Upper lobe of right lung (tissue), 1 donor: Measurements from ENCODE around the gene LIN28B. TPM values are rescaled to one million over a fixed set of nuclear protein-coding genes. Genes with fewer than 3 reads are reported as not detected.

ENCODE experiments used
- ATAC-seq: fragments of 200-7000 bp; cut with Tn5 transposase; one replicate; pipeline ENCODE4 v1.9.1; 2020; ENCODE audit warnings: mild to moderate bottlenecking, moderate library complexity
- DNase-seq: peaks from one replicate; pipeline ENCODE4 v3.0.0-alpha.2; 2020
- H3K27ac ChIP-seq: fragments of 200-600 bp; one replicate; pipeline ENCODE4 v1.8.0; 2022
- H3K27me3 ChIP-seq: fragments of 200-600 bp; one replicate; pipeline ENCODE4 v1.8.0; 2022; ENCODE audit warnings: mild to moderate bottlenecking
- H3K36me3 ChIP-seq: fragments of 200-600 bp; one replicate; pipeline ENCODE4 v1.8.0; 2022
- H3K4me1 ChIP-seq: fragments of 200-600 bp; one replicate; pipeline ENCODE4 v1.8.0; 2022
- H3K4me3 ChIP-seq: fragments of 200-600 bp; one replicate; pipeline ENCODE4 v1.8.0; 2022; ENCODE audit warnings: mild to moderate bottlenecking
- H3K9me3 ChIP-seq: fragments of 200-600 bp; one replicate; pipeline ENCODE4 v1.8.0; 2022
- CTCF ChIP-seq: fragments of 200-600 bp; IDR thresholded peaks from one replicate; pipeline ENCODE4 v1.8.0; 2022; ENCODE audit warnings: antibody characterized with exemption
- intact Hi-C: fragments of 100-400 bp; cut with DNase I; formaldehyde crosslinking; loops from one replicate; pipeline ENCODE4 v1.11.0; 2022
- total RNA-seq: library from RNA; stranded (reverse); fragmentation: NEBNext Ultra II Directional; extraction: Animal tissue kit (Norgen Biotek cat#: 25700); gene quantifications from one replicate; pipeline ENCODE4 v1.2.1, GENCODE V29; 2021
- donor health status: DM: no; HTN: yes; CAD: no; lungs with severe emphysema.

LIN28B gene
- total RNA-seq, 1 donor from 2014 or later: not detected

GRCh38 chr6:105041880-105042279 is 85.0 kb downstream of the LIN28B start:
- Histone ChIP-seq H3K4me3 (no peak overlapping the region), H3K4me1 (no peaks in the 10 kb centered on the region), H3K36me3 (no peaks in the 10 kb centered on the region), H3K27me3 (no peaks in the 10 kb centered on the region), H3K27ac (no peak overlapping the region), H3K9me3 (no peaks in the 10 kb centered on the region)
- ATAC-seq: no peak
- intact Hi-C loops: no loop called here
- TF ChIP-seq CTCF: no peak
- no peak for DNase-seq

GRCh38 chr6:105042648-105043047 is 85.7 kb downstream of the LIN28B start:
- intact Hi-C loops: no loop called here
- no peaks in the 10 kb centered on the region for H3K9me3 ChIP-seq
- no peaks in the 10 kb centered on the region for H3K4me1 ChIP-seq
- H3K36me3 ChIP-seq: no peaks in the 10 kb centered on the region
- H3K4me3 ChIP-seq: no peak overlapping the region
- H3K27me3 ChIP-seq: no peaks in the 10 kb centered on the region
- no peak for ATAC-seq
- no peak overlapping the region for H3K27ac ChIP-seq
- DNase-seq: no peak
- TF ChIP-seq CTCF: no peak

- Histone ChIP-seq H3K9me3 (no peaks in the 10 kb centered on the region), H3K4me3 (no peak overlapping the region), H3K27ac (no peak overlapping the region), H3K27me3 (no peaks in the 10 kb centered on the region), H3K4me1 (no peaks in the 10 kb centered on the region), H3K36me3 (no peaks in the 10 kb centered on the region)
- ATAC-seq (no peak), DNase-seq (no peak)
- TF ChIP-seq CTCF: no peak
- intact Hi-C loops: no loop called here
Observed at GRCh38 chr6:105043979-105044378, 87.1 kb downstream of the LIN28B start.

GRCh38 chr6:105045526-105045925 is 88.6 kb downstream of the LIN28B start:
- DNase-seq: no peak
- Histone ChIP-seq H3K9me3 (no peaks in the 10 kb centered on the region), H3K27ac (no peak overlapping the region), H3K4me3 (no peak overlapping the region), H3K4me1 (no peaks in the 10 kb centered on the region), H3K27me3 (no peaks in the 10 kb centered on the region), H3K36me3 (no peaks in the 10 kb centered on the region)
- TF ChIP-seq CTCF: no peak
- no peak for ATAC-seq
- intact Hi-C loops: no loop called here

- Histone ChIP-seq H3K36me3 (no peaks in the 10 kb centered on the region), H3K27me3 (no peaks in the 10 kb centered on the region), H3K9me3 (no peaks in the 10 kb centered on the region), H3K4me3 (no peak overlapping the region), H3K4me1 (no peaks in the 10 kb centered on the region), H3K27ac (no peak overlapping the region)
- ATAC-seq (no peak), DNase-seq (no peak)
- intact Hi-C loops: no loop called here
- no peak for TF ChIP-seq CTCF
Observed at GRCh38 chr6:105051941-105052471, 95.1 kb downstream of the LIN28B start.

- Histone ChIP-seq H3K27ac (no peak overlapping the region), H3K9me3 (no peaks in the 10 kb centered on the region), H3K4me3 (no peak overlapping the region), H3K27me3 (no peaks in the 10 kb centered on the region), H3K36me3 (no peaks in the 10 kb centered on the region), H3K4me1 (no peaks in the 10 kb centered on the region)
- no peak for TF ChIP-seq CTCF
- no peak for ATAC-seq
- DNase-seq: no peak
- intact Hi-C loops: no loop called here
Observed at GRCh38 chr6:105056646-105057045, 99.7 kb downstream of the LIN28B start.
